NCI-H1930 (cell line): Measurements from ENCODE around the gene BUD31.
"Not testable (repeated sequence)": the region's sequence is repeated elsewhere in the genome, so short reads cannot be mapped to it uniquely, and the experiment has no call there.

ENCODE experiments used
- DNase-seq, 2 experiments: peaks; one replicate each; lab custom pipeline; 2025; lab: John Stamatoyannopoulos, UW

The BUD31 gene

DNA sequence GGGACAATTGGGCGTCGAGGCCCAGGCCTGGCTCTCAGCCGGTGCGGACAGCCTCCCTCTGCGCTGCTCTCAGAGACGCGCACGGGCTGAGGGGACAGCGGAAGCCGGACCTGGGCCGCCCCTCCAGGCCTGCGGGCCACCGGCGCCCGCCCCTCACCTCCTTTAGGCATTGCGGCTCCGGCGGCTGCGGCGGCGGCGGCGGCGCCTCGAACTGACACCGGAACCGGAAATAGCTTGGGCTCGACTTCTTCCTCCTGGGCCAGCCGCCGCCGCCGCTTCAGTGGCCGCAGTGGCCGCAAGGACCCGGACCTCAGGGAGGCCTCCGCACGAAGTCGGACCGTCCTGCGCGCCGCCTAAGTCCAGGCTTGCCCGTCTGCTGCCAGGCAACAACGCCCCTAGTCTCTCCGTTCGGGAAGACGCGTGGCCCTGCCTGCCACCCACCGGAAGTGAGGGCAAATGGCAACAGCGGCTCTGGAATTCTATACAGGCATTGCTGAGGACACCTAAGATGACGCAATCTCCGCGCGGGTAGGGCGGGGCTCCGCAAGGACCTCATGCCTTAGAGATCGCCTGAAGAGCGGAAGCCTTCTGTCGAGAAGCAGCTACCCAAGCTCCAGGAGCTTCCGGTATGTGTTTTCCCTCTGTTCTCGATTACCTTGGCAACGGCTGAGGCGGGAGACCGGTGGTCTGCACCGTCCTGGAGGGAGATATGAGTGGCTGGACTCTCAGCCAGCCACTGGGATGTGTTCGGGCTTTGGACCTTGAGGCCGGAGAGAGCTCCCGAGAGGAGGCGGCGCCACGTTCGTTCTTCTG lies at the start of gene BUD31, which contains the start of gene PDAP1:
Gene BUD31, plus strand, starts transcription at position 591 of the 813 bp plus-strand sequence. CDS start 2,124 bp downstream, outside the sequence.
Gene PDAP1, minus strand, starts transcription at position 219 of the 813 bp plus-strand sequence. Its CDS starts 49 bp downstream, at position 170.
- peak; percentile 94 to 98 for DNase-seq

GRCh38 chr7:99359465-99360154 lies 49.2 kb upstream of the BUD31 start:
- no peak for DNase-seq

GRCh38 chr7:99362801-99363200 lies 46.0 kb upstream of the BUD31 start:
- DNase-seq: no peak

GRCh38 chr7:99363286-99363685 lies 45.5 kb upstream of the BUD31 start:
- no peak for DNase-seq

- DNase-seq: peak in 1 of 2 experiments; percentile 12
Measured at GRCh38 chr7:99365318-99366141, 43.2 kb upstream of the BUD31 start.

GRCh38 chr7:99366646-99367045 lies 42.1 kb upstream of the BUD31 start:
- no peak for DNase-seq

DNA sequence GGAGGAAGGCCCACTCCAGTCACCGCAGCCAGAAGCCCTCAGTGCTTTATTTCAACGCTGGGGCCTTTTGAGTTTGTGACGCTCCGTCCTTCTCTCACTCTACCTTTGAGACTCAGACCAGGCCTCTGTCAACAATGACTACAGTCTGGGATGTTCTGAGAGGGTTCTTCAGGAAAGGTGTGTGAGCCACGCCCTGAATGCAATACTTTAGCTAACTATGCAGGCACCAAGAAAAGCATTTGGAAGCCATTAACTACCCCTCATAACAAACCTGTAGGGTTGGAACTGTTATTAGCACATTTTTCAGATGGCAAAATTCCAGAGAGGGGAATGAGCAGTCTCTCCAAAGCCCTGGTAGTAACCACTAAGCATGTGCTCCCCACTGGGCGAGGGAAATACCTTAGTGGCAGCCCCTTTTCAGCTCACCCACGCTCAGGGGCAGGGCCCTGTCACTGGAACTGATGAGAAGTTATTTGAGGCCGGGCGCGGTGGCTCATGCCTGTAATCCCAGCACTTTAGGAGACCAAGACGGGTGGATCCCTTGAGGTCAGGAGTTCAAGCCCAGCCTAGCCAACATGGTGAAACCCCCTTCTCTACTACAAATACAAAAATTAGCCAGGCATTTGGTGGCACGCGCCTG lies 39.9 kb upstream of the BUD31 start:
- no peak for DNase-seq

DNA sequence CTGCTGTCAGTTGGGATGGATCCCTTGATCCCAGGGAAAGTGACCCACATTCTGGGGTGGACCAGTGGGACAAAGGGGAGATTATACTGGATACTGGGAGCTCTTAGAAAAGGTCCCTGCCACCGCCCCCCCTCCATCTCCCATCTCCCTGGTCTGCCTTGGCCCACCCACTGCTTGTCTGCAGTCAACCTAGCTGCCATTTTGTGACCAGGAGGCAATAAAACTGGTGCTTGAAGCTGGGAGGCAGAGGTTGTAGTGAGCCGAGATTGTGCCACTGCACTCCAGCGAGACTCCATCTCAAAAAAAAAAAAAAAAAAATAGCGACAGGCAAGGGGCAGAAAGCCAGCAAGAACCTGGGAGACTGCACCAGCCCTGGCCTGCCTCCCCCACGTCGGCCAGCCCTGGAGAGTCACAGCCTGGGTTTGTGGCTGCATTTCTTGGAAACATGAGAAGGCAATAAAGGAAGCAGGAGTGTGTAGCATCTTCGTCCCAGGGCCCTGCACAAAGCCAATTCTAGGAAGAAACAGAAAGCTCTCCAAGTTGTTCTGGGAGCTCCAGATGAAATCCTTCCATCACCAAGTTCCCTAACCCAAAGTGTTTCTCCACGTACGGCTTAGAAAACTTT lies 38.9 kb upstream of the BUD31 start:
- no peak for DNase-seq

GRCh38 chr7:99371376-99371920 lies 37.3 kb upstream of the BUD31 start:
- DNase-seq: no peak

- DNase-seq: no peak
Measured at GRCh38 chr7:99372275-99373090, 36.3 kb upstream of the BUD31 start.

- DNase-seq: no peak
Measured at GRCh38 chr7:99373091-99374066, 35.4 kb upstream of the BUD31 start.

- peak; percentile 73 to 76 for DNase-seq
Measured at GRCh38 chr7:99374111-99375064, 34.4 kb upstream of the BUD31 start, which contains the start of gene ARPC1B. TSS of gene ARPC1B (plus strand) at chr7:99374730. CDS start at chr7:99385715, 10,985 bp downstream.

- peak in 1 of 2 experiments; percentile 32 for DNase-seq
Measured at GRCh38 chr7:99375070-99375807, 33.5 kb upstream of the BUD31 start.

GRCh38 chr7:99379043-99379577 lies 29.7 kb upstream of the BUD31 start:
- no peak for DNase-seq

GRCh38 chr7:99379693-99380031 lies 29.1 kb upstream of the BUD31 start:
- not testable (repeated sequence) for DNase-seq

- DNase-seq: no peak
Measured at GRCh38 chr7:99380032-99380822, 28.5 kb upstream of the BUD31 start.
